Erythroblast (primary cell): ENCODE results near the gene SLC1A3.

Experiments used
- GATA1 ChIP-seq: IDR thresholded peaks from 2 replicates; pipeline ENCODE4 v1.6.1; 2011; ENCODE audit warnings: low read depth, mild to moderate bottlenecking, control low read depth, low read length, moderate library complexity
- POLR2A ChIP-seq: IDR thresholded peaks from 2 replicates; pipeline ENCODE4 v1.6.1; 2011; ENCODE audit warnings: mild to moderate bottlenecking, low read length

GRCh38 chr5:36651761-36652685, 45.6 kb downstream of the SLC1A3 start:
- TF ChIP-seq POLR2A (no peak), GATA1 (no peak)
